PC-3 (cell line): ENCODE data around the gene TEX9. TPM values are rescaled to one million over a fixed set of nuclear protein-coding genes. Genes with fewer than 3 reads are reported as not detected.

Experiments used
- ATAC-seq: fragments of 200-7000 bp; cut with Tn5 transposase; 2 replicates; pipeline ENCODE4 v1.9.1; 2020; ENCODE audit warnings: mild to moderate bottlenecking, moderate library complexity
- BruUV-seq: library from RNA; stranded (reverse); fragments of 400-500 nt; replicated peaks from 2 replicates; lab custom pipeline; 2021; lab: Mats Ljungman, UMichigan
- CTCF ChIA-PET: fragments of 300-600 bp; sonication (Branson Sonifier 250); formaldehyde crosslinking; loops from one replicate; lab custom pipeline; 2022; ENCODE audit warnings: antibody characterized with exemption; lab: Charles Lee
- POLR2A ChIA-PET: fragments of 300-600 bp; sonication (Branson Sonifier 250); formaldehyde crosslinking; loops from one replicate; lab custom pipeline; 2022; ENCODE audit warnings: antibody characterized with exemption; ENCODE audit not compliant: unreplicated experiment; lab: Charles Lee
- DNase-seq: peaks from one replicate; pipeline ENCODE4 v3.0.0-alpha.2; 2015
- H2AFZ ChIP-seq: fragments of 300-600 bp; sonication (generic); 2 replicates; pipeline ENCODE4 v1.6.0; 2016; ENCODE audit warnings: antibody characterized with exemption, low read length
- H3F3A ChIP-seq: fragments of 300-600 bp; sonication (generic); one replicate; pipeline ENCODE4 v1.6.0; 2017; ENCODE audit warnings: antibody characterized with exemption, low read length, control low read depth, mild to moderate bottlenecking; ENCODE audit not compliant: unreplicated experiment
- H3K27ac ChIP-seq: fragments of 300-600 bp; sonication (generic); 2 replicates; pipeline ENCODE4 v1.5.1; 2016; ENCODE audit warnings: mild to moderate bottlenecking, low read length
- H3K27me3 ChIP-seq: fragments of 300-600 bp; sonication (generic); 2 replicates; pipeline ENCODE4 v1.6.1; 2016; ENCODE audit warnings: low read length, mixed read lengths
- H3K36me3 ChIP-seq: fragments of 300-600 bp; sonication (generic); 2 replicates; pipeline ENCODE4 v1.6.1; 2016; ENCODE audit warnings: low read depth, mixed run types, low read length, mixed read lengths
- H3K4me1 ChIP-seq: fragments of 300-600 bp; sonication (generic); 2 replicates; pipeline ENCODE4 v1.5.1; 2016; ENCODE audit warnings: low read length; ENCODE audit not compliant: insufficient read depth
- H3K4me2 ChIP-seq: fragments of 300-600 bp; sonication (generic); 2 replicates; pipeline ENCODE4 v1.6.0; 2016; ENCODE audit warnings: low read length
- H3K4me3 ChIP-seq: fragments of 300-600 bp; sonication (generic); 2 replicates; pipeline ENCODE4 v1.5.1; 2016; ENCODE audit warnings: mild to moderate bottlenecking, low read length, mixed read lengths
- H3K79me2 ChIP-seq: fragments of 300-600 bp; sonication (generic); 2 replicates; pipeline ENCODE4 v1.6.1; 2017; ENCODE audit warnings: low read length, mixed read lengths
- H3K9ac ChIP-seq: fragments of 300-600 bp; sonication (generic); 2 replicates; pipeline ENCODE4 v1.6.0; 2016; ENCODE audit warnings: mild to moderate bottlenecking, low read length
- H3K9me2 ChIP-seq: fragments of 300-600 bp; sonication (generic); replicated peaks from 2 replicates; pipeline ENCODE4 v1.6.1; 2016; ENCODE audit warnings: mixed run types, low read length, mixed read lengths
- H3K9me3 ChIP-seq: fragments of 300-600 bp; sonication (generic); 2 replicates; pipeline ENCODE4 v1.6.1; 2016; ENCODE audit warnings: low read length, mixed read lengths
- H4K20me1 ChIP-seq: fragments of 300-600 bp; sonication (generic); 2 replicates; pipeline ENCODE4 v1.6.1; 2016; ENCODE audit warnings: low read length, mixed read lengths
- EZH2 ChIP-seq: fragments of 300-600 bp; sonication (generic); IDR thresholded peaks from one replicate; pipeline ENCODE4 v1.6.1; 2017; ENCODE audit warnings: antibody characterized with exemption, mild to moderate bottlenecking, low read length; ENCODE audit not compliant: unreplicated experiment
- EZH2phosphoT487 ChIP-seq: fragments of 300-600 bp; sonication (generic); IDR thresholded peaks from 2 replicates; pipeline ENCODE4 v1.6.1; 2018; ENCODE audit warnings: mild to moderate bottlenecking, antibody characterized with exemption, low read length, borderline replicate concordance
- intact Hi-C: fragments of 100-400 bp; cut with micrococcal nuclease; formaldehyde crosslinking; loops from 2 replicates; pipeline ENCODE4 v1.9.0; 2023
- total RNA-seq: library from RNA; depleted of rRNA; stranded (reverse); fragments of >200 nt; gene quantifications from 2 replicates; pipeline ENCODE4 v1.2.3, GENCODE V29; 2014
- TF ChIP-seq, protein P1 (sequence below): fragments of 300-600 bp; sonication (generic); conservative IDR thresholded peaks from 2 replicates; pipeline ENCODE4 v1.5.1; 2017; ENCODE audit warnings: antibody characterized with exemption, low read depth, mild to moderate bottlenecking, low read length

Gene TEX9
- total RNA-seq, 1 experiment from 2014 or later, result 3.3 TPM

DNA sequence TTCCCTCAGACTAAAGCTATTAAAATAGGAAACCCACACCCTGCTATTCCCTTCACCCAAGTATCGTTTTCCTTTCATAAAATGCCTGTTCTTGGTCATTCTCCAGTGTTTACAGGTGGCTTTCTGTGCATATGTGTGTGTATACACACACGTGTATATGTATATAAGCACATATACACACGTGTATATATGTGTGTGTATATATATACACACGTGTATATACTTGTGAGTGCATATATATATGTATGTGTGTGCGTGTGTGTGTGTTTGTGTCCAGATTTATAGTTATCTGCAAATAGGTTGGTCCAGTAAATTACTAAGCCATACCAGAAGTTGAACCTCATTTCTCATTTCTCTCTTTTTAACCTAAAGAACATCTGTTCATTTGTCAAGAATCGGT, 15.7 kb upstream of the TEX9 start:
- intact Hi-C loops, result no loop called here
- no peak for ATAC-seq

DNA sequence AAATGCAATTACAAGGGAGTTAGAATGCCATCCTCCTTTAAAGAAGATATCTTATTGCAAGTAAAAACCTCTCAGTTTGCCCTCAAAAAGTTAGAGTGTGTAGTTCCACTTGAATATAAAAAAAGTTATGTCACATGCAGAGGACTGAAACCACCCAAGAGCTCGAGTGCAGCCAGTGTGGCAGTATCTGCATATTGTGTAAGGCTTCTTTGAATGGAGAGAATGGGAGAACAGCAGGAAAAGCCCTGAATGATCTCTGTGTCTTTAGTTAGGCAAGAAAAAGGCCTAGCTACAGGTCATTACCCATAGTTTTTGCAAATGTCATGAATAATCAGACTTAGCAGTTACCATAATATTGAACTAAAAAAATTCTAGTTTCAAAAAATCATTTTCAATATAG, 13.9 kb upstream of the TEX9 start:
- Histone ChIP-seq H3K9ac (no peak overlapping the region), H3K9me3 (no peaks in the 10 kb centered on the region), H3K4me3 (no peak overlapping the region), H3K79me2 (no peaks in the 10 kb centered on the region), H3K27ac (no peak overlapping the region), H3K4me1 (peaks cover 4% of the 10 kb centered on the region), H3F3A (no peaks in the 10 kb centered on the region), H3K4me2 (no peak overlapping the region), H2AFZ (no peak overlapping the region), H3K36me3 (no peaks in the 10 kb centered on the region), H3K27me3 (no peaks in the 10 kb centered on the region), H3K9me2 (no peaks in the 10 kb centered on the region), H4K20me1 (no peaks in the 10 kb centered on the region)
- ATAC-seq (no peak), DNase-seq (no peak)
- TF ChIP-seq EZH2 (no peak), EZH2phosphoT487 (no peak)
- TF ChIP-seq, protein P1, sequence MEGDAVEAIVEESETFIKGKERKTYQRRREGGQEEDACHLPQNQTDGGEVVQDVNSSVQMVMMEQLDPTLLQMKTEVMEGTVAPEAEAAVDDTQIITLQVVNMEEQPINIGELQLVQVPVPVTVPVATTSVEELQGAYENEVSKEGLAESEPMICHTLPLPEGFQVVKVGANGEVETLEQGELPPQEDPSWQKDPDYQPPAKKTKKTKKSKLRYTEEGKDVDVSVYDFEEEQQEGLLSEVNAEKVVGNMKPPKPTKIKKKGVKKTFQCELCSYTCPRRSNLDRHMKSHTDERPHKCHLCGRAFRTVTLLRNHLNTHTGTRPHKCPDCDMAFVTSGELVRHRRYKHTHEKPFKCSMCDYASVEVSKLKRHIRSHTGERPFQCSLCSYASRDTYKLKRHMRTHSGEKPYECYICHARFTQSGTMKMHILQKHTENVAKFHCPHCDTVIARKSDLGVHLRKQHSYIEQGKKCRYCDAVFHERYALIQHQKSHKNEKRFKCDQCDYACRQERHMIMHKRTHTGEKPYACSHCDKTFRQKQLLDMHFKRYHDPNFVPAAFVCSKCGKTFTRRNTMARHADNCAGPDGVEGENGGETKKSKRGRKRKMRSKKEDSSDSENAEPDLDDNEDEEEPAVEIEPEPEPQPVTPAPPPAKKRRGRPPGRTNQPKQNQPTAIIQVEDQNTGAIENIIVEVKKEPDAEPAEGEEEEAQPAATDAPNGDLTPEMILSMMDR, result no peak
- BruUV-seq, result no TSS peak
- intact Hi-C loops, result no loop called here
- CTCF ChIA-PET, result no interaction called here
- POLR2A ChIA-PET, result no interaction called here

More for the DNA sequence above, 15.7 kb upstream of the TEX9 start:
- Histone ChIP-seq H3K79me2 (no peaks in the 10 kb centered on the region), H3F3A (no peaks in the 10 kb centered on the region), H3K4me3 (no peak overlapping the region), H3K4me2 (no peak overlapping the region), H3K27me3 (no peaks in the 10 kb centered on the region), H3K27ac (no peak overlapping the region), H3K9me2 (no peaks in the 10 kb centered on the region), H4K20me1 (no peaks in the 10 kb centered on the region), H3K36me3 (no peaks in the 10 kb centered on the region), H3K4me1 (no peaks in the 10 kb centered on the region), H3K9ac (no peak overlapping the region), H2AFZ (no peak overlapping the region), H3K9me3 (no peaks in the 10 kb centered on the region)
- DNase-seq, result no peak
- no TSS peak for BruUV-seq
- POLR2A ChIA-PET, result interaction anchor here (0.5 kb wide), 1 partner anchor 77 kb away, joined by 3 read pairs; no protein-coding TSS in a partner anchor
- CTCF ChIA-PET, result no interaction called here
- TF ChIP-seq, protein P1, result no peak
- no peak for TF ChIP-seq EZH2
- no peak for TF ChIP-seq EZH2phosphoT487

DNA sequence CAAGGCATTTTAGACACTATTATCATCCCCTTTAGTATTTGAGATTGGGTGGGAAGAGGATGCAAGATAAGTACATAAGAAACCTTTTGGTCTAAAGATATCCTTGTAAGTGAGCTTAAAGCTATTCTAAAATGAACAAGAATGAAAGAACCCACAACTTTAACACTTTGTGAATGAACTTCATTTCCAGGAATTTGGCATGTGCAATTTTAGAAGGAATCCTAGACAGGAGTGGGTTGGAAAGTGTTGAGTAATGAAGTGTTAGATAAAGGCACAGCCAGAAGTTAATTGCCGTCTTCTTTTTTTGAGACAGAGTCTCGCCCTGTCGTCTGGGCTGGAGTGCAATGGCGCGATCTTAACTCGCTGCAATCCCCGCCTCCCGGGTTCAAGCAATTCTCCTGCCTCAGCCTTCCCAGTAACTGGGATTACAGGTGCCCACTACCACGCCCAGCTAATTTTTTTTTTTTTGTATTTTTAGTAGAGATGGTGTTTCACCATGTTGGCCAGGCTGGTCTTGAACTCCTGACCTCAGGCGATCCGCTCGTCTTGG, 13.2 kb upstream of the TEX9 start:
- no TSS peak for BruUV-seq
- H3K4me3 ChIP-seq, result no peak overlapping the region

More for the DNA sequence above, 13.2 kb upstream of the TEX9 start:
- H3K27ac ChIP-seq, result no peak overlapping the region
- ATAC-seq (no peak), DNase-seq (no peak)
- no peaks in the 10 kb centered on the region for H4K20me1 ChIP-seq
- H3K9ac ChIP-seq, result no peak overlapping the region
- no peaks in the 10 kb centered on the region for H3K9me3 ChIP-seq
- no peak overlapping the region for H3K4me2 ChIP-seq
- POLR2A ChIA-PET, result no interaction called here
- no peaks in the 10 kb centered on the region for H3K27me3 ChIP-seq
- CTCF ChIA-PET, result no interaction called here
- TF ChIP-seq EZH2, result no peak
- TF ChIP-seq EZH2phosphoT487, result no peak
- TF ChIP-seq, protein P1, result no peak
- peaks cover 11% of the 10 kb centered on the region for H3K4me1 ChIP-seq
- H3K9me2 ChIP-seq, result no peaks in the 10 kb centered on the region
- H3K36me3 ChIP-seq, result no peaks in the 10 kb centered on the region
- no peak overlapping the region for H2AFZ ChIP-seq
- H3F3A ChIP-seq, result no peaks in the 10 kb centered on the region
- H3K79me2 ChIP-seq, result no peaks in the 10 kb centered on the region
- intact Hi-C loops, result no loop called here
